ENCODE results near the gene CTBP2.

CTBP2 gene

GRCh38 chr10:125106586-125106985, 53.8 kb downstream of the CTBP2 start:
- DNase-seq (ENCODE audit: low spot score), result no peak

GRCh38 chr10:125105706-125106255, 54.6 kb downstream of the CTBP2 start:
- no peak for DNase-seq (ENCODE audit: low spot score)

GRCh38 chr10:125105155-125105554, 55.2 kb downstream of the CTBP2 start:
- no peak for DNase-seq (ENCODE audit: low spot score)

GRCh38 chr10:125104559-125104958, 55.8 kb downstream of the CTBP2 start:
- DNase-seq (ENCODE audit: low spot score), result no peak

- no peak for DNase-seq (ENCODE audit: low spot score)
Measured at GRCh38 chr10:125103924-125104323, 56.4 kb downstream of the CTBP2 start.

- DNase-seq (ENCODE audit: low spot score), result no peak
Measured at GRCh38 chr10:125103466-125103865, 56.9 kb downstream of the CTBP2 start.

GRCh38 chr10:125102821-125103220, 57.5 kb downstream of the CTBP2 start:
- DNase-seq (ENCODE audit: low spot score), result no peak

GRCh38 chr10:125102246-125102645, 58.1 kb downstream of the CTBP2 start:
- no peak for DNase-seq (ENCODE audit: low spot score)

- DNase-seq (ENCODE audit: low spot score), result no peak
Measured at GRCh38 chr10:125101581-125101980, 58.8 kb downstream of the CTBP2 start.

GRCh38 chr10:125101049-125101448, 59.3 kb downstream of the CTBP2 start:
- DNase-seq (ENCODE audit: low spot score), result no peak

- DNase-seq (ENCODE audit: low spot score), result no peak
Measured at GRCh38 chr10:125097409-125098070, 62.8 kb downstream of the CTBP2 start.

GRCh38 chr10:125096975-125097374, 63.4 kb downstream of the CTBP2 start:
- no peak for DNase-seq (ENCODE audit: low spot score)

- no peak for DNase-seq (ENCODE audit: low spot score)
Measured at GRCh38 chr10:125096371-125096770, 64.0 kb downstream of the CTBP2 start.

- no peak for DNase-seq (ENCODE audit: low spot score)
Measured at GRCh38 chr10:125095776-125096175, 64.6 kb downstream of the CTBP2 start.

GRCh38 chr10:125095228-125095627, 65.1 kb downstream of the CTBP2 start:
- no peak for DNase-seq (ENCODE audit: low spot score)

GRCh38 chr10:125094806-125095205, 65.6 kb downstream of the CTBP2 start:
- DNase-seq (ENCODE audit: low spot score), result no peak

- DNase-seq (ENCODE audit: low spot score), result no peak
Measured at GRCh38 chr10:125093974-125094705, 66.2 kb downstream of the CTBP2 start.

- no peak for DNase-seq (ENCODE audit: low spot score)
Measured at GRCh38 chr10:125093199-125093973, 67.0 kb downstream of the CTBP2 start.

- DNase-seq (ENCODE audit: low spot score), result no peak
Measured at GRCh38 chr10:125092564-125093031, 67.8 kb downstream of the CTBP2 start.

GRCh38 chr10:125091891-125092290, 68.5 kb downstream of the CTBP2 start:
- DNase-seq (ENCODE audit: low spot score), result no peak

GRCh38 chr10:125089469-125089868, 70.9 kb downstream of the CTBP2 start:
- DNase-seq (ENCODE audit: low spot score), result no peak

- DNase-seq (ENCODE audit: low spot score), result no peak
Measured at GRCh38 chr10:125087897-125088215, 72.5 kb downstream of the CTBP2 start.
